GM23338 (cell line): Measurements from ENCODE around the gene SLC16A13. TPM values are rescaled to one million over a fixed set of nuclear protein-coding genes. Genes with fewer than 3 reads are reported as not detected.

Experiments used
- ATAC-seq: fragments of 200-7000 bp; cut with Tn5 transposase; 3 replicates; pipeline ENCODE4 v1.9.1; 2020
- DNase-seq: peaks from one replicate; pipeline ENCODE4 v3.0.0-alpha.2; 2015; ENCODE audit warnings: low spot score
- H2AFZ ChIP-seq: fragments of 200-600 bp; sonication (generic); 2 replicates; pipeline ENCODE4 v1.8.0; 2016; ENCODE audit warnings: antibody characterized with exemption, mild to moderate bottlenecking, moderate library complexity
- H3F3A ChIP-seq: fragments of 200-600 bp; sonication (generic); replicated peaks from 2 replicates; pipeline ENCODE4 v1.8.0; 2017; ENCODE audit warnings: antibody characterized with exemption, mixed run types, low read depth
- H3K27ac ChIP-seq: fragments of 200-600 bp; sonication (generic); 2 replicates; pipeline ENCODE4 v1.6.1; 2016; ENCODE audit warnings: low read depth
- H3K27me3 ChIP-seq: fragments of 200-600 bp; sonication (generic); 2 replicates; pipeline ENCODE4 v1.8.0; 2016; ENCODE audit warnings: mild to moderate bottlenecking, mixed run types, moderate library complexity; ENCODE audit not compliant: insufficient read depth
- H3K36me3 ChIP-seq: fragments of 200-600 bp; sonication (generic); 2 replicates; pipeline ENCODE4 v1.8.0; 2016; ENCODE audit warnings: mild to moderate bottlenecking; ENCODE audit not compliant: insufficient read depth
- H3K4me1 ChIP-seq: fragments of 200-600 bp; sonication (generic); 2 replicates; pipeline ENCODE4 v1.8.0; 2016; ENCODE audit warnings: mild to moderate bottlenecking, moderate library complexity; ENCODE audit not compliant: insufficient read depth
- H3K4me2 ChIP-seq: fragments of 200-600 bp; sonication (generic); 2 replicates; pipeline ENCODE4 v1.7.1; 2017; ENCODE audit warnings: mixed run types
- H3K4me3 ChIP-seq: fragments of 200-600 bp; sonication (generic); 2 replicates; pipeline ENCODE4 v1.6.1; 2016; ENCODE audit warnings: mixed run types
- H3K79me2 ChIP-seq: fragments of 200-600 bp; sonication (generic); replicated peaks from 2 replicates; pipeline ENCODE4 v1.8.0; 2017; ENCODE audit warnings: mild to moderate bottlenecking; ENCODE audit not compliant: insufficient read depth
- H3K9me2 ChIP-seq: fragments of 200-600 bp; sonication (generic); 2 replicates; pipeline ENCODE4 v1.8.0; 2017; ENCODE audit not compliant: insufficient read depth
- H4K20me1 ChIP-seq: fragments of 200-600 bp; sonication (generic); replicated peaks from 2 replicates; pipeline ENCODE4 v1.8.0; 2017; ENCODE audit warnings: mild to moderate bottlenecking; ENCODE audit not compliant: insufficient read depth
- H3K27ac Mint-ChIP-seq: 2 replicates; pipeline ENCODE4 v1.8.0; 2020; ENCODE audit warnings: inconsistent platforms, mild to moderate bottlenecking, moderate library complexity, mixed read lengths
- H3K27me3 Mint-ChIP-seq: 3 replicates; pipeline ENCODE4 v1.8.0; 2022; ENCODE audit warnings: low read depth, mild to moderate bottlenecking, moderate library complexity, mixed read lengths, inconsistent platforms; ENCODE audit not compliant: insufficient read depth, poor library complexity
- H3K36me3 Mint-ChIP-seq: 3 replicates; pipeline ENCODE4 v1.8.0; 2021; ENCODE audit warnings: low read depth, mild to moderate bottlenecking, inconsistent platforms, moderate library complexity, mixed read lengths
- H3K4me1 Mint-ChIP-seq: 3 replicates; pipeline ENCODE4 v1.8.0; 2020; ENCODE audit warnings: mild to moderate bottlenecking, inconsistent platforms, mixed read lengths
- H3K4me3 Mint-ChIP-seq: 3 replicates; pipeline ENCODE4 v1.8.0; 2021; ENCODE audit warnings: moderate library complexity, mild to moderate bottlenecking, inconsistent platforms, mixed read lengths
- H3K9me3 Mint-ChIP-seq: 3 replicates; pipeline ENCODE4 v1.8.0; 2020; ENCODE audit warnings: moderate library complexity, mild to moderate bottlenecking, inconsistent platforms, mixed read lengths
- EZH2 ChIP-seq: fragments of 200-600 bp; sonication (generic); IDR thresholded peaks from one replicate; pipeline ENCODE4 v1.8.0; 2017; ENCODE audit warnings: antibody characterized with exemption, mild to moderate bottlenecking, low read depth; ENCODE audit not compliant: unreplicated experiment
- EZH2phosphoT487 ChIP-seq: fragments of 200-600 bp; sonication (generic); IDR thresholded peaks from one replicate; pipeline ENCODE4 v1.8.1; 2018; ENCODE audit warnings: antibody characterized with exemption; ENCODE audit not compliant: unreplicated experiment
- JUNB ChIP-seq: IDR thresholded peaks from one replicate; pipeline ENCODE4 v1.6.1; 2016; ENCODE audit warnings: antibody characterized with exemption; ENCODE audit not compliant: unreplicated experiment
- STAT1 ChIP-seq: IDR thresholded peaks from one replicate; pipeline ENCODE4 v1.6.1; 2016; ENCODE audit warnings: antibody characterized with exemption; ENCODE audit not compliant: unreplicated experiment
- ZNF331 ChIP-seq: fragments of 250-450 bp; sonication (Bioruptor Pico); IDR thresholded peaks from 2 replicates; pipeline ENCODE4 v1.5.0; 2020; ENCODE audit warnings: low read depth, mild to moderate bottlenecking, moderate library complexity
- polyA plus RNA-seq: library from polyadenylated mRNA; unstranded; fragments of >200 nt; fragmentation: Nextera tagmentation; extraction: Ambion mirVana; gene quantifications from 2 replicates; pipeline ENCODE4 v1.2.1, GENCODE V29; 2016
- total RNA-seq: library from RNA; depleted of rRNA; stranded (reverse); fragments of >200 nt; shearing (Covaris generic); gene quantifications from 2 replicates; pipeline ENCODE4 v1.2.3, GENCODE V29; 2014
- TF ChIP-seq, protein P1 (sequence below), 2 experiments: fragments of 200-600 bp in 1 of 2; sonication (generic) in 1 of 2; conservative IDR thresholded peaks; 2 replicates each; pipeline versions ENCODE4 v1.5.1 to v1.6.1; 2016 to 2017; ENCODE audit warnings: antibody characterized with exemption in 2 of 2, low read depth in 2 of 2, mild to moderate bottlenecking in 2 of 2, moderate library complexity in 1 of 2
- TF ChIP-seq, protein P2 (sequence below): IDR thresholded peaks from one replicate; pipeline ENCODE4 v1.6.1; 2018; ENCODE audit warnings: antibody characterized with exemption; ENCODE audit not compliant: unreplicated experiment
- TF ChIP-seq, protein P3 (sequence below): fragments of 250-450 bp; sonication (Bioruptor Pico); IDR thresholded peaks from 2 replicates; pipeline ENCODE4 v1.5.0; 2020; ENCODE audit warnings: mild to moderate bottlenecking, moderate library complexity

SLC16A13 gene
- total and polyA plus RNA-seq, 2 experiments from 2014 or later: 2.2 to 4.7 TPM

DNA sequence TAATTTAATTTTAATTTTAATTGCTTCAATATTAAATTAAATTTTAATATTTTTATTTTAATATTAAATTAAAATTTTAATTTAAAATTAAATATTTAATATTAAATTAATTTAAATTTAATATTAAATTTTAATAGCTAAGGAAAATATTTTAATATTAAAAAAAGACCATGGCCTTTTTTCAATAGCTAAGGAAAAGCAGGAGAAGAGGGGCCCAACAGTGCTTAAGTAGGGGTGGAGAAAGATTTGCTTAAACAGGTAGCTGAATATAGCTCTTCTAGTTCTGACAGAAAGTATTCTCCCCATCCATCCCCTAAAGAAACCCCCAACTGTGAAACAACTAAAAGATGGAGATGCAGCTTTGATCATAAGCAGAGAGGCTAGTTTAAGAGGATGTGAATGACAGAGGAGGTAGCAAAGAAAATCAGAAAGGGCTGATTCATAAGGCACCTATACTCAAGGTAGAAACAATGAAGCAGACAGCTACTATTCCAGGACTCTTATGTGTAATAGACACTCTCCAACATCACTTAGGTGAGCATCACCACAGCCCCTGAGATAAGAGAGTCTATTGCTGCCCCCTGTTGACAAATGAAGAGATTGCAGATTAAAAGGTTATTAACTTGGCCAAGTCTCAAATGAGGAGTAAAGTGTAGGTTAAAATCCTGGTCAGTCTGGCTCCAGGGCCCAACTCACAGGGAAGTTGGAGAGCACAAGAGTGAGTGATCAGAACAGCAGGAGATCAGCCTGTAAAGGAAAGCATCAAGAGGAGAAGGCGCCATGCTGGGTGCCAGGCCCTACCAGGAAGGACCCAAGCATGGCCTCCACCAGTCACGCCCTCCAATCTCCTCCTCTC is 31.2 kb upstream of the SLC16A13 start:
- peaks cover 5% of the 10 kb centered on the region for H3K27me3 Mint-ChIP-seq
- no peak overlapping the region for H3K27ac ChIP-seq
- H3K4me1 ChIP-seq: no peaks in the 10 kb centered on the region
- peaks cover 11% of the 10 kb centered on the region; the same call in 1 of the 2 replicates for H4K20me1 ChIP-seq
- H3K36me3 Mint-ChIP-seq: peaks cover 11% of the 10 kb centered on the region
- no peak overlapping the region for H3K4me3 ChIP-seq
- H2AFZ ChIP-seq: no peak overlapping the region
- H3F3A ChIP-seq: 0 out of 2 replicates have a peak, but pooled peaks cover 2% of the 10 kb centered on the region
- H3K4me2 ChIP-seq: no peak overlapping the region
- H3K4me1 Mint-ChIP-seq: no peaks in the 10 kb centered on the region
- TF ChIP-seq, protein P1, sequence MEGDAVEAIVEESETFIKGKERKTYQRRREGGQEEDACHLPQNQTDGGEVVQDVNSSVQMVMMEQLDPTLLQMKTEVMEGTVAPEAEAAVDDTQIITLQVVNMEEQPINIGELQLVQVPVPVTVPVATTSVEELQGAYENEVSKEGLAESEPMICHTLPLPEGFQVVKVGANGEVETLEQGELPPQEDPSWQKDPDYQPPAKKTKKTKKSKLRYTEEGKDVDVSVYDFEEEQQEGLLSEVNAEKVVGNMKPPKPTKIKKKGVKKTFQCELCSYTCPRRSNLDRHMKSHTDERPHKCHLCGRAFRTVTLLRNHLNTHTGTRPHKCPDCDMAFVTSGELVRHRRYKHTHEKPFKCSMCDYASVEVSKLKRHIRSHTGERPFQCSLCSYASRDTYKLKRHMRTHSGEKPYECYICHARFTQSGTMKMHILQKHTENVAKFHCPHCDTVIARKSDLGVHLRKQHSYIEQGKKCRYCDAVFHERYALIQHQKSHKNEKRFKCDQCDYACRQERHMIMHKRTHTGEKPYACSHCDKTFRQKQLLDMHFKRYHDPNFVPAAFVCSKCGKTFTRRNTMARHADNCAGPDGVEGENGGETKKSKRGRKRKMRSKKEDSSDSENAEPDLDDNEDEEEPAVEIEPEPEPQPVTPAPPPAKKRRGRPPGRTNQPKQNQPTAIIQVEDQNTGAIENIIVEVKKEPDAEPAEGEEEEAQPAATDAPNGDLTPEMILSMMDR (conservative IDR thresholded peaks at IDR 0.05; ENCODE audit: low read depth in 2 of 2): peak; percentile 79 to 88
- TF ChIP-seq, protein P2, sequence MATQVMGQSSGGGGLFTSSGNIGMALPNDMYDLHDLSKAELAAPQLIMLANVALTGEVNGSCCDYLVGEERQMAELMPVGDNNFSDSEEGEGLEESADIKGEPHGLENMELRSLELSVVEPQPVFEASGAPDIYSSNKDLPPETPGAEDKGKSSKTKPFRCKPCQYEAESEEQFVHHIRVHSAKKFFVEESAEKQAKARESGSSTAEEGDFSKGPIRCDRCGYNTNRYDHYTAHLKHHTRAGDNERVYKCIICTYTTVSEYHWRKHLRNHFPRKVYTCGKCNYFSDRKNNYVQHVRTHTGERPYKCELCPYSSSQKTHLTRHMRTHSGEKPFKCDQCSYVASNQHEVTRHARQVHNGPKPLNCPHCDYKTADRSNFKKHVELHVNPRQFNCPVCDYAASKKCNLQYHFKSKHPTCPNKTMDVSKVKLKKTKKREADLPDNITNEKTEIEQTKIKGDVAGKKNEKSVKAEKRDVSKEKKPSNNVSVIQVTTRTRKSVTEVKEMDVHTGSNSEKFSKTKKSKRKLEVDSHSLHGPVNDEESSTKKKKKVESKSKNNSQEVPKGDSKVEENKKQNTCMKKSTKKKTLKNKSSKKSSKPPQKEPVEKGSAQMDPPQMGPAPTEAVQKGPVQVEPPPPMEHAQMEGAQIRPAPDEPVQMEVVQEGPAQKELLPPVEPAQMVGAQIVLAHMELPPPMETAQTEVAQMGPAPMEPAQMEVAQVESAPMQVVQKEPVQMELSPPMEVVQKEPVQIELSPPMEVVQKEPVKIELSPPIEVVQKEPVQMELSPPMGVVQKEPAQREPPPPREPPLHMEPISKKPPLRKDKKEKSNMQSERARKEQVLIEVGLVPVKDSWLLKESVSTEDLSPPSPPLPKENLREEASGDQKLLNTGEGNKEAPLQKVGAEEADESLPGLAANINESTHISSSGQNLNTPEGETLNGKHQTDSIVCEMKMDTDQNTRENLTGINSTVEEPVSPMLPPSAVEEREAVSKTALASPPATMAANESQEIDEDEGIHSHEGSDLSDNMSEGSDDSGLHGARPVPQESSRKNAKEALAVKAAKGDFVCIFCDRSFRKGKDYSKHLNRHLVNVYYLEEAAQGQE: no peak
- TF ChIP-seq EZH2phosphoT487 (no peak), STAT1 (no peak), JUNB (no peak), ZNF331 (CRISPR knock-in tag) (no peak), EZH2 (no peak)
- TF ChIP-seq, protein P3, sequence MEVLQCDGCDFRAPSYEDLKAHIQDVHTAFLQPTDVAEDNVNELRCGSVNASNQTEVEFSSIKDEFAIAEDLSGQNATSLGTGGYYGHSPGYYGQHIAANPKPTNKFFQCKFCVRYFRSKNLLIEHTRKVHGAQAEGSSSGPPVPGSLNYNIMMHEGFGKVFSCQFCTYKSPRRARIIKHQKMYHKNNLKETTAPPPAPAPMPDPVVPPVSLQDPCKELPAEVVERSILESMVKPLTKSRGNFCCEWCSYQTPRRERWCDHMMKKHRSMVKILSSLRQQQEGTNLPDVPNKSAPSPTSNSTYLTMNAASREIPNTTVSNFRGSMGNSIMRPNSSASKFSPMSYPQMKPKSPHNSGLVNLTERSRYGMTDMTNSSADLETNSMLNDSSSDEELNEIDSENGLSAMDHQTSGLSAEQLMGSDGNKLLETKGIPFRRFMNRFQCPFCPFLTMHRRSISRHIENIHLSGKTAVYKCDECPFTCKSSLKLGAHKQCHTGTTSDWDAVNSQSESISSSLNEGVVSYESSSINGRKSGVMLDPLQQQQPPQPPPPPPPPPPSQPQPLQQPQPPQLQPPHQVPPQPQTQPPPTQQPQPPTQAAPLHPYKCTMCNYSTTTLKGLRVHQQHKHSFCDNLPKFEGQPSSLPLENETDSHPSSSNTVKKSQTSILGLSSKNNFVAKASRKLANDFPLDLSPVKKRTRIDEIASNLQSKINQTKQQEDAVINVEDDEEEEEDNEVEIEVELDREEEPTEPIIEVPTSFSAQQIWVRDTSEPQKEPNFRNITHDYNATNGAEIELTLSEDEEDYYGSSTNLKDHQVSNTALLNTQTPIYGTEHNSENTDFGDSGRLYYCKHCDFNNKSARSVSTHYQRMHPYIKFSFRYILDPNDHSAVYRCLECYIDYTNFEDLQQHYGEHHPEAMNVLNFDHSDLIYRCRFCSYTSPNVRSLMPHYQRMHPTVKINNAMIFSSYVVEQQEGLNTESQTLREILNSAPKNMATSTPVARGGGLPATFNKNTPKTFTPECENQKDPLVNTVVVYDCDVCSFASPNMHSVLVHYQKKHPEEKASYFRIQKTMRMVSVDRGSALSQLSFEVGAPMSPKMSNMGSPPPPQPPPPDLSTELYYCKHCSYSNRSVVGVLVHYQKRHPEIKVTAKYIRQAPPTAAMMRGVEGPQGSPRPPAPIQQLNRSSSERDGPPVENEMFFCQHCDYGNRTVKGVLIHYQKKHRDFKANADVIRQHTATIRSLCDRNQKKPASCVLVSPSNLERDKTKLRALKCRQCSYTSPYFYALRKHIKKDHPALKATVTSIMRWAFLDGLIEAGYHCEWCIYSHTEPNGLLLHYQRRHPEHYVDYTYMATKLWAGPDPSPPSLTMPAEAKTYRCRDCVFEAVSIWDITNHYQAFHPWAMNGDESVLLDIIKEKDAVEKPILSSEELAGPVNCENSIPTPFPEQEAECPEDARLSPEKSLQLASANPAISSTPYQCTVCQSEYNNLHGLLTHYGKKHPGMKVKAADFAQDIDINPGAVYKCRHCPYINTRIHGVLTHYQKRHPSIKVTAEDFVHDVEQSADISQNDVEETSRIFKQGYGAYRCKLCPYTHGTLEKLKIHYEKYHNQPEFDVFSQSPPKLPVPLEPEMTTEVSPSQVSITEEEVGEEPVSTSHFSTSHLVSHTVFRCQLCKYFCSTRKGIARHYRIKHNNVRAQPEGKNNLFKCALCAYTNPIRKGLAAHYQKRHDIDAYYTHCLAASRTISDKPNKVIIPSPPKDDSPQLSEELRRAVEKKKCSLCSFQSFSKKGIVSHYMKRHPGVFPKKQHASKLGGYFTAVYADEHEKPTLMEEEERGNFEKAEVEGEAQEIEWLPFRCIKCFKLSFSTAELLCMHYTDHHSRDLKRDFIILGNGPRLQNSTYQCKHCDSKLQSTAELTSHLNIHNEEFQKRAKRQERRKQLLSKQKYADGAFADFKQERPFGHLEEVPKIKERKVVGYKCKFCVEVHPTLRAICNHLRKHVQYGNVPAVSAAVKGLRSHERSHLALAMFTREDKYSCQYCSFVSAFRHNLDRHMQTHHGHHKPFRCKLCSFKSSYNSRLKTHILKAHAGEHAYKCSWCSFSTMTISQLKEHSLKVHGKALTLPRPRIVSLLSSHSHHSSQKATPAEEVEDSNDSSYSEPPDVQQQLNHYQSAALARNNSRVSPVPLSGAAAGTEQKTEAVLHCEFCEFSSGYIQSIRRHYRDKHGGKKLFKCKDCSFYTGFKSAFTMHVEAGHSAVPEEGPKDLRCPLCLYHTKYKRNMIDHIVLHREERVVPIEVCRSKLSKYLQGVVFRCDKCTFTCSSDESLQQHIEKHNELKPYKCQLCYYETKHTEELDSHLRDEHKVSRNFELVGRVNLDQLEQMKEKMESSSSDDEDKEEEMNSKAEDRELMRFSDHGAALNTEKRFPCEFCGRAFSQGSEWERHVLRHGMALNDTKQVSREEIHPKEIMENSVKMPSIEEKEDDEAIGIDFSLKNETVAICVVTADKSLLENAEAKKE (CRISPR knock-in tag): no peak
- no peak overlapping the region for H3K27ac Mint-ChIP-seq
- no peaks in the 10 kb centered on the region for H3K9me3 Mint-ChIP-seq
- no peaks in the 10 kb centered on the region for H3K36me3 ChIP-seq
- no peaks in the 10 kb centered on the region; the same call in 1 of the 2 replicates for H3K79me2 ChIP-seq
- H3K9me2 ChIP-seq: no peaks in the 10 kb centered on the region
- DNase-seq: peak; percentile 87
- H3K27me3 ChIP-seq: no peaks in the 10 kb centered on the region
- ATAC-seq: peak; percentile 88
- H3K4me3 Mint-ChIP-seq: no peak overlapping the region
